GM18868 (cell line): Measurements from ENCODE around the gene CD177.
"Not testable (repeated sequence)": the region's sequence is repeated elsewhere in the genome, so short reads cannot be mapped to it uniquely, and the experiment has no call there.

Experiments
- ATAC-seq: cut with Tn5 transposase; IDR thresholded peaks from one replicate; pipeline ENCODE4 v1.9.1; 2021; ENCODE audit warnings: mild to moderate bottlenecking, moderate library complexity; ENCODE audit not compliant: unreplicated experiment

CD177 gene

GRCh38 chr19:43380008-43380407, 26.5 kb downstream of the CD177 start:
- no peak for ATAC-seq

DNA sequence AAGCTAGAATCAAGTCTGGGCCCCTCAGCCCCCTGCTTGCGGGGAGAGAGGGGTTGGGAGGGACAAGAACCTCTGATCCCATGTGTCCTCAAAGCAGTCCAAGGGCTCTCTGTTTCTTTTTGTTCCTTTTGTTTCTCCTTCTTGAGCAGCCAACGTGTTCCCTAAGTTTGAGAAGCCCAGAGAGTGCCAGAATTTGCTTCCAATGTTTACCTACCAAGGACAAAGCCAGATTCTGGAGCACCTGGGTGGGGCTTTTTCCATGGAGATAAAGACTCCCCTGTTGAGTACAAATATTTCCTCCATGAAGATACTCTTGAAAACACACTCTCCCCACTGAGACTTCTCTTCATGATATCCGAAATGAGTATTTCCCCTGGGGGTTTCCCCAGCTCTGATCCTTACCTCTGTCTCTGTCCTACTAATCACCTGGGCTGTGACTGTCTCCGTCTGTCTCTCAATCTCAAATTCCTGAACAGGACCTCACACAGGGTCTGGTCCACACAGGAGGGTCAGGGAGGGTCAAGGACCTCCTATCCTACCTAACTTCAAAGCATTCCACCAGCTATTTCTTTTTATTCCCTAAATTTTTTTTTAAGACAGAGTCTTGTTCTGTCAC, 27.4 kb downstream of the CD177 start:
- no peak for ATAC-seq

- ATAC-seq = not testable (repeated sequence)
Observed at GRCh38 chr19:43382586-43383216, 29.2 kb downstream of the CD177 start.

DNA sequence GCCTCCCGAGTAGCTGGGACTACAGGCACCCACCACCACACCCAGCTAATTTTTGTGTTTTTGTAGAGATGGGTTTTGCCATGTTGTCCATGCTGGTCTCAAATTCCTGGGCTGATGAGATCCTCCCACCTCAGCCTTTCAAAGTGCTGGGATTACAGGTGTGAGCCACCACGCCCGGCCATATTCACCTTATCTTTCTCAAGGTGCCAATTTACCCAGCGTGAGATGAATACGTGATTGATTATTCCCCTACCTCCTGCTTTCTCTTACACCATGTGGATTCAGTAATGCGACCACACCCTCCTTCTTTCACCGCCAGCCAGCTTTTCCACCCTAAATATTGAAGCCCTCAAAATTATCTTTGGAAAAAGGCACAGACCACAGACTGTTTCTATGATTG, 29.8 kb downstream of the CD177 start:
- ATAC-seq = not testable (repeated sequence)

DNA sequence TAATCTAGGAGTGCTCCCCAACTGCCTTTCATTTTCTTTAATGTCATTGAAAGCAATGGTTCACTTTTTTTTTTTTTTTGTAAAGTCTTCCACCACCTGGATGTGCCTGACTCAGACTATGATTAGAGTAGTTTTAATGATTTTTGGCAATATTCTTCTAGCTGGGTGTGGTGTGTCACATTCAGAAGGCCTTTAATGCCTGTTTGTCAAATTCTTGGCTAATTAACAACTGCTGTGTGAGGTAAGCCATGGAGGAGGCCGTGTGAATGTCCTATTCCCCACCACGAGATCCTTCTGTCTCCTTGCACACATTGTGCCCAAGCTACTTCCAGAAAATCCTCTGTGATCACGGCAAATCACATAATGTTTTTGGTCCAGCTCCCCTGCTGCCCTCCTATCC, 30.3 kb downstream of the CD177 start:
- not testable (repeated sequence) for ATAC-seq

- not testable (repeated sequence) for ATAC-seq
Observed at GRCh38 chr19:43390903-43391551, 37.5 kb downstream of the CD177 start.

DNA sequence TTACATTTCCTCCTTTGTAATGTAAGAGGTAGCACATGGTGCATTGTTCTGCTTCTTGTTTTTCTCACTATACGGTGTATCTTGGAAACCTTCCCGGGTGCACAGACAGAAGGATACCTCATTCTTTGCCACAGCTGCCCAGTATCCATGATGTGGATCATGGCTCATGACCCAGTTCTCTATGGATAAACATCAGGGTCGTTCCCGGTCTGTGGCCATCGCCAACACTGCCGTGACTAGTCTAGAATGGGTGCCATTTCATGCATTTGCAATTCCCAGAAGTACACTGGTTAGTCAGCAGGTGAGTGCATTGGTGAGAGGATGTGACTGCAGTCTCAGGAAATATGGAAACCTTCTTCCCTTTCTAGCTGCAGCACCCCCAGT, 38.1 kb downstream of the CD177 start:
- not testable (repeated sequence) for ATAC-seq

DNA sequence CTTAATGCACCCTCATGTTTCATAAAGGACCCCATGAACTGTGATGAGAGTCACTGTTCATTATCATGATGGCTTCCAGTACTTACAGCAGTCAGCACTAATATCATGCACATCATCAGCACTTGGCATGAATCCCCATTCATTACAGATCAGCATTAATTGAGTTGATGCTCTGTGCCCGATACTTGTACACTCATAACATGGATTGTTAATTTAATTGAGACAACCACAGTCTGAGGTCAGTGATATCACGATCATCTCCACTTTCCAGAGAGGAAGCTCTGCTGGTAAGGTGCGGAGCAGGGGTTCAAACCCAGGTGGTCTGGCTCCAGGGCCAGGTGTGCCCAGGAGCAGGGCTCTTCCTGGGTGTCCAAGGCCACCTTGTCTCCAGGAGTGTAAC, 40.0 kb downstream of the CD177 start:
- not testable (repeated sequence) for ATAC-seq

DNA sequence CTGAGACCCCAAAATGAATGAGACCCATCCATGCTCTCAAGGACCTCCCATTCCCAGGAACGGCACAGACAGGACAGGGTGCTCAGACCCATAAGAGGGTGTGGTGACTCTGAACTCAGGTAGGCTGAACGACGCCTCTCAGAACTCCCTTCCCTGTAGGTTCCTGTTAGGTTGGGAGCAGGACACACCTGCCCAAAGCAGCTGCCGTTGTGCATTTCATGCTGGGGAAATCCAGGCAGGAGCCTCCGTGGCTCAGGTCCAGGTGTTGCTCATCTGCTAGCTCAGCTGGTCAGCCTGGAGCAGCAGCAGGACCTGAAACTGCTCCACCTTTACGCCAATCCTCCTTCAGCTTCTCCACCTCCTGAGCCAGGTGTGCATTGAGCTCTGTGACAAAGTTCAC, 42.1 kb downstream of the CD177 start:
- ATAC-seq = no peak

- ATAC-seq = no peak
Observed at GRCh38 chr19:43406297-43406696, 52.8 kb downstream of the CD177 start.

- ATAC-seq = no peak
Observed at GRCh38 chr19:43407416-43408005, 54.0 kb downstream of the CD177 start.

DNA sequence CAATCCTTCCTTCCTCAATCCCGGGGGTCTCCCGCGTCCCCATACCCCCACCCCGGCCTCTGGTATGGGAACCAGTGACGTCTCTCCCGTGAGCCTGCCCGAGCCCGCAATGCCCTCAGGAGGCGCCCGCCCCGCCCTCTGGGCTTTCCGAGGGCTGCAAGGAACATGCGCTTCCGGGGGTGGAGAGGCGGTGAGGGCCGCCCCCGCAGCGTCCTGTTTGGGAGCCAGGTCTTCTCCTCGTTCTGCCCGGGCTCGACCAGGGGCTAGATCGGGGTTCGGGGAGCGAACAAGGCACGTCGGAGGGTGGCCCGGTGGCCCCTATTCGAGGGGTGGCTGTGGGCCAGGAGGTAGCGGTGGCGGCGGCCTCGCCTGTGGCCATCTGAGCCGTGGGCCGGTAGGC, 54.6 kb downstream of the CD177 start:
- no peak for ATAC-seq

- ATAC-seq = no peak
Observed at GRCh38 chr19:43409415-43409814, 55.9 kb downstream of the CD177 start.

GRCh38 chr19:43412441-43412840, 59.0 kb downstream of the CD177 start:
- no peak for ATAC-seq
